Measurements from ENCODE around the gene SLC25A25.
"Not testable (repeated sequence)": the region's sequence is repeated elsewhere in the genome, so short reads cannot be mapped to it uniquely, and the experiment has no call there.

SLC25A25 gene

GRCh38 chr9:128053560-128053959 lies 14.5 kb upstream of the SLC25A25 start:
- DNase-seq, result no peak

- DNase-seq, result no peak
These were observed 13.9 kb upstream of the SLC25A25 start for GRCh38 chr9:128054087-128054486.

GRCh38 chr9:128055344-128056040 lies 12.5 kb upstream of the SLC25A25 start:
- DNase-seq, result no peak

- no peak for DNase-seq
These were observed 11.9 kb upstream of the SLC25A25 start for GRCh38 chr9:128056086-128056485.

GRCh38 chr9:128056887-128057723 lies 10.9 kb upstream of the SLC25A25 start:
- no peak for DNase-seq

- DNase-seq, result no peak
These were observed 10.2 kb upstream of the SLC25A25 start for GRCh38 chr9:128057724-128058409.

- DNase-seq, result no peak
These were observed 8.6 kb upstream of the SLC25A25 start for GRCh38 chr9:128059365-128059983.

GRCh38 chr9:128061275-128061960 lies 6.6 kb upstream of the SLC25A25 start:
- DNase-seq, result no peak

- no peak for DNase-seq
These were observed 5.8 kb upstream of the SLC25A25 start for GRCh38 chr9:128062279-128062678.

- no peak for DNase-seq
These were observed 4.9 kb upstream of the SLC25A25 start for GRCh38 chr9:128062846-128063831.

- DNase-seq, result no peak
These were observed 1.9 kb upstream of the SLC25A25 start for GRCh38 chr9:128065907-128066712.

- DNase-seq, result peak; percentile 99
These were observed 1.1 kb upstream of the SLC25A25 start, which contains the start of gene NAIF1 for GRCh38 chr9:128066713-128067644. Gene NAIF1 (minus strand): TSS chr9:128067320. CDS start chr9:128067101, 219 bp downstream.

GRCh38 chr9:128068386-128069205 lies 564 bp downstream of the SLC25A25 start:
- peak; percentile 30 for DNase-seq

GRCh38 chr9:128070874-128071273 lies 2.8 kb downstream of the SLC25A25 start:
- no peak for DNase-seq

GRCh38 chr9:128071475-128071874 lies 3.4 kb downstream of the SLC25A25 start:
- not testable (repeated sequence) for DNase-seq

GRCh38 chr9:128072144-128073021 lies 4.4 kb downstream of the SLC25A25 start:
- DNase-seq, result peak; percentile 45

GRCh38 chr9:128073253-128073886 lies 5.3 kb downstream of the SLC25A25 start:
- no peak for DNase-seq
